Left lung (tissue), 10 donors: Measurements from ENCODE around the gene FHL1. TPM values are rescaled to one million over a fixed set of nuclear protein-coding genes. Genes with fewer than 3 reads are reported as not detected.
A peak's percentile ranks its signal among the peaks of the same experiment; 100 is the strongest.

Experiments
- ATAC-seq: fragments of 200-7000 bp; cut with Tn5 transposase; one replicate; pipeline ENCODE4 v1.9.1; 2020; ENCODE audit warnings: moderate library complexity
- DNase-seq, 4 donors: peaks; one replicate each; pipeline ENCODE4 v3.0.0-alpha.2; 2013 to 2020
- H3K27ac ChIP-seq, 2 donors: fragments of 200-600 bp; sonication (generic) in 1 of 2; one replicate each; pipeline versions ENCODE4 v1.5.0 to v1.8.0; 2020 to 2021
- H3K27me3 ChIP-seq, 2 donors: fragments of 200-600 bp; sonication (generic) in 1 of 2; one replicate each; pipeline versions ENCODE4 v1.5.0 to v1.8.0; 2020 to 2021
- H3K36me3 ChIP-seq, 2 donors: fragments of 200-600 bp; sonication (generic) in 1 of 2; one replicate each; pipeline versions ENCODE4 v1.5.0 to v1.8.0; 2020 to 2021
- H3K4me1 ChIP-seq, 2 donors: fragments of 200-600 bp; one replicate each; pipeline ENCODE4 v1.8.0; 2021
- H3K4me3 ChIP-seq, 2 donors: fragments of 200-600 bp; sonication (generic) in 1 of 2; one replicate each; pipeline versions ENCODE4 v1.5.0 to v1.8.0; 2020 to 2021; ENCODE audit warnings: mild to moderate bottlenecking in 1 of 2
- H3K9me3 ChIP-seq, 2 donors: fragments of 200-600 bp; sonication (generic) in 1 of 2; one replicate each; pipeline versions ENCODE4 v1.5.0 to v1.8.0; 2020 to 2021
- intact Hi-C, 2 donors: fragments of 100-400 bp; cut with DNase I; formaldehyde crosslinking; loops; one replicate each; pipeline versions ENCODE4 v1.11.2 to v1.14.2; 2022
- polyA plus RNA-seq, 6 donors: library from polyadenylated mRNA; unstranded; fragments of 120-200 nt; gene quantifications; one replicate each; pipeline ENCODE4 v1.2.1, GENCODE V29; 2013; ENCODE audit not compliant: insufficient read length in 6 of 6
- total RNA-seq, 2 donors: library from RNA; stranded (reverse); fragmentation: NEBNext Ultra II Directional; extraction: Animal tissue kit (Norgen Biotek cat#: 25700); gene quantifications; one replicate each; pipeline ENCODE4 v1.2.1, GENCODE V29; 2021
- TF ChIP-seq, protein P1 (sequence below), 2 donors: fragments of 200-600 bp; sonication (generic) in 1 of 2; IDR thresholded peaks; one replicate each; pipeline versions ENCODE4 v1.5.0 to v1.8.0; 2021; ENCODE audit warnings: antibody characterized with exemption in 2 of 2
- donor health status: DM: no; HTN: yes; CAD: no.
- donor health status: DM: no; HTN: no; CAD: no.

The FHL1 gene
- total and polyA plus RNA-seq, 8 donors, result 118 to 276 (median 249) TPM

DNA sequence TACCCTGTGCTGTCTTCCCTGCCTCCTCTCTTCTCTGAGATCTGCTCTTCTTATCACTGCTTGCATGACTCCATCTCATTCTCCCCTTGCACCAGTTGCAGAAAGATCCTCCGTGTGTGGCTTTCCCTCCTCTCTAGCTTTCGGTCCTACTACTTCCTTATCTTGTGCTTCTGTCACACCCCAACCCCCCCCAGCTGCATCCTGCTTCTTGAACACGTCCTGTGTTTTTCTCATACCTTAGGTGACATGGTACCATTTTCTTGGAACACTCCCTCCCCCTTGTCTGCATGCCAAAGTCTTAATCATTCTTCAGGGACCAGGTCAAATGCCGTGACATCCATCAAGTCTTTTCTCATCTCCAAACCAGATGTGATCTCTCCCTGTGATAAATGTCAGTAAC, 46.4 kb downstream of the FHL1 start:
- no peak for ATAC-seq
- no peak overlapping the region for H3K4me3 ChIP-seq
- DNase-seq, result no peak
- H3K36me3 ChIP-seq, result no peaks in the 10 kb centered on the region
- no peaks in the 10 kb centered on the region for H3K9me3 ChIP-seq
- H3K27ac ChIP-seq, result no peak overlapping the region
- peaks cover 0 to 24% of the 10 kb centered on the region in 2 donors for H3K4me1 ChIP-seq
- intact Hi-C loops, result no loop called here
- TF ChIP-seq, protein P1, sequence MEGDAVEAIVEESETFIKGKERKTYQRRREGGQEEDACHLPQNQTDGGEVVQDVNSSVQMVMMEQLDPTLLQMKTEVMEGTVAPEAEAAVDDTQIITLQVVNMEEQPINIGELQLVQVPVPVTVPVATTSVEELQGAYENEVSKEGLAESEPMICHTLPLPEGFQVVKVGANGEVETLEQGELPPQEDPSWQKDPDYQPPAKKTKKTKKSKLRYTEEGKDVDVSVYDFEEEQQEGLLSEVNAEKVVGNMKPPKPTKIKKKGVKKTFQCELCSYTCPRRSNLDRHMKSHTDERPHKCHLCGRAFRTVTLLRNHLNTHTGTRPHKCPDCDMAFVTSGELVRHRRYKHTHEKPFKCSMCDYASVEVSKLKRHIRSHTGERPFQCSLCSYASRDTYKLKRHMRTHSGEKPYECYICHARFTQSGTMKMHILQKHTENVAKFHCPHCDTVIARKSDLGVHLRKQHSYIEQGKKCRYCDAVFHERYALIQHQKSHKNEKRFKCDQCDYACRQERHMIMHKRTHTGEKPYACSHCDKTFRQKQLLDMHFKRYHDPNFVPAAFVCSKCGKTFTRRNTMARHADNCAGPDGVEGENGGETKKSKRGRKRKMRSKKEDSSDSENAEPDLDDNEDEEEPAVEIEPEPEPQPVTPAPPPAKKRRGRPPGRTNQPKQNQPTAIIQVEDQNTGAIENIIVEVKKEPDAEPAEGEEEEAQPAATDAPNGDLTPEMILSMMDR (IDR thresholded peaks at IDR 0.05), result no peak
- peaks cover 0 to 4% of the 10 kb centered on the region in 2 donors for H3K27me3 ChIP-seq

DNA sequence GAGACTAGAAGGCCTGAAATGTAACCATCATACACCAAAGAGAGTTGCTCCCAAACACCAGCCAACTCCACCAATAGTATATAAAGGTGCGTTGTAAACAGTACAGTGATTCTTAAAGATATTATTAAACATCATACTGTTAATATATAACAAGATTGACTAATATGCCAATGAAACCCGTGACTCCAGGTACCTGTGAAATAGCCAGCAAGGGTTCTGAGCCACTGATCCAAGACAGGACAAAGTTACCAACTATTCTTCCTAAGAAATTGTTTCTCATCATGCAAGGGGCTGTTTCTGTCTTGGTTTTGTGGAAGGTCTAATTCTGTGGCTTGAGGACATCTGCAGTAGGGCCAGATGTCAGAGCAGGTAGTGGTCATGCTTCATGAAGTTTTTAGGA, 47.2 kb downstream of the FHL1 start:
- intact Hi-C loops, result no loop called here
- TF ChIP-seq, protein P1 (IDR thresholded peaks at IDR 0.05), result no peak
- peaks cover 0 to 22% of the 10 kb centered on the region in 2 donors for H3K4me1 ChIP-seq
- no peak overlapping the region for H3K4me3 ChIP-seq
- ATAC-seq (no peak), DNase-seq (no peak)
- peaks cover 0 to 4% of the 10 kb centered on the region in 2 donors for H3K27me3 ChIP-seq
- H3K27ac ChIP-seq, result no peak overlapping the region
- no peaks in the 10 kb centered on the region for H3K36me3 ChIP-seq
- H3K9me3 ChIP-seq, result no peaks in the 10 kb centered on the region

DNA sequence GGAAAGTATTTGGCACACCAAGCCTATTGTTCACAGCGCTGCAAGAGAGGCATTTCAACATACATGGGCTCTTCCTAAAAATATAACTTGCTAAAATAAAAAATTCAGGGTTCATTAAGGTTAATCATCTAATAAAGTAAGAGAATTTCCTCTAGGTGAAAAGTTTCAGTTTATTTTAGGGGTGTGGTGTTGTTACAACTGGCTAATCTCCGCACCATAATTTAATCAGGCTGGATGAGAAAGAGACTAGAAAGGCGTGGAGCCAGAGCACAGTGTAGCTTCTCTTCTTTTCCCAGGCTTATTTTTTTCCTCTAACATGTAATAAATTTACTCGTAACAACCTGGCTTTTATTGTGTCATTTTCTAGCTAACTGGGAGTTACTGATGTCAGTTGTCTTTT, 47.9 kb downstream of the FHL1 start:
- no peak for DNase-seq

DNA sequence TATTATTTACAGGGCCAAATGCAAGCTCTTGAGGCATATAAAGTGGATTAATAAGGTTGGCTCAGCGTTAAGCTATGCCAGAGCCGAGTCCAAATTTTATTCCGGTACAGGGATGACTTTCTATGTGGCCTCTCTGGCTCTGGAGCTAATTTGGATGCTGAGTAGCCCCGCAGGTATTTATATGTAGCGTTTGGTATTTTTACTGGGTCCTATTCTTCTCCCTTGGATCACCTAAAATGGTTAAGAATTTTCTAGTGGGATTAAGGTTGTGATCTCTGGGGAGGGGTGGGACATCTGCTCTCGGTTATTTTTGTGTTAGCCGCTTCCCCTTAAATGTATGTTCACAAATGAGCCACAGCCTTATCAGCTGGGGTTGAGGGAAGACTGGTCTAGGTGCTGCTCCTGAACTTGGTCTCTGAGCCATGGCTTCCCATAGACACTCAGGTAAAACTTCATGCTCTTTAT, 49.4 kb downstream of the FHL1 start:
- no peak for DNase-seq
- Histone ChIP-seq H3K27ac (peak overlapping the region in 1 of 2 donors; percentile 5), H3K27me3 (peaks cover 0 to 4% of the 10 kb centered on the region in 2 donors), H3K4me3 (no peak overlapping the region), H3K4me1 (peaks cover 4 to 9% of the 10 kb centered on the region in 2 donors), H3K9me3 (no peaks in the 10 kb centered on the region), H3K36me3 (no peaks in the 10 kb centered on the region)
- no peak for ATAC-seq
- intact Hi-C loops, result no loop called here
- TF ChIP-seq, protein P1 (IDR thresholded peaks at IDR 0.05), result no peak

More for the DNA sequence above, 47.9 kb downstream of the FHL1 start:
- peaks cover 0 to 19% of the 10 kb centered on the region in 2 donors for H3K4me1 ChIP-seq
- no peaks in the 10 kb centered on the region for H3K36me3 ChIP-seq
- H3K27ac ChIP-seq, result no peak overlapping the region
- intact Hi-C loops, result no loop called here
- peaks cover 0 to 4% of the 10 kb centered on the region in 2 donors for H3K27me3 ChIP-seq
- TF ChIP-seq, protein P1 (IDR thresholded peaks at IDR 0.05), result no peak
- no peak for ATAC-seq
- no peaks in the 10 kb centered on the region for H3K9me3 ChIP-seq
- no peak overlapping the region for H3K4me3 ChIP-seq

DNA sequence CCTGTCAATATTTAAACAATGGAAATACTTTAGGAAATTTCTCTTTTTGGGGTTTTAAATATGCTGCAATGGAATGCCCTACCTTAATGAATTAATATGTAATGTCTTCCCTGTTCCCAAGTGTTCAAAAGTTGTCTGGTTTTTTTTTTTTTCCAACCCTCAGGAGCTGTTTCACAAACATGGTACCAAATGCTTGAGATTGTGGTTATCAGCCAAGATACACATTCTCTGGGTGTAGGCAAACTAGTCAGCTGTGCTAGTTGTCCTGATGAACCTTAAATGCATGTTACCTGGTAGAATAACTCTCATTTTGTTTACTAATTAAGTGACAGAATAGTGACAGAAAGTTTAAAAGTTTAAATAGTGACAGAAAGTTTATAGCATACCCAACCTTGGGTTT, 50.7 kb downstream of the FHL1 start:
- Histone ChIP-seq H3K27me3 (no peaks in the 10 kb centered on the region), H3K9me3 (no peaks in the 10 kb centered on the region), H3K36me3 (no peaks in the 10 kb centered on the region), H3K4me1 (peaks cover 4 to 5% of the 10 kb centered on the region in 2 donors), H3K27ac (no peak overlapping the region), H3K4me3 (no peak overlapping the region)
- ATAC-seq (no peak), DNase-seq (no peak)
- TF ChIP-seq, protein P1 (IDR thresholded peaks at IDR 0.05), result no peak
- intact Hi-C loops, result no loop called here
